ENCODE results near the gene PPP1R3F.

PPP1R3F gene, protein sequence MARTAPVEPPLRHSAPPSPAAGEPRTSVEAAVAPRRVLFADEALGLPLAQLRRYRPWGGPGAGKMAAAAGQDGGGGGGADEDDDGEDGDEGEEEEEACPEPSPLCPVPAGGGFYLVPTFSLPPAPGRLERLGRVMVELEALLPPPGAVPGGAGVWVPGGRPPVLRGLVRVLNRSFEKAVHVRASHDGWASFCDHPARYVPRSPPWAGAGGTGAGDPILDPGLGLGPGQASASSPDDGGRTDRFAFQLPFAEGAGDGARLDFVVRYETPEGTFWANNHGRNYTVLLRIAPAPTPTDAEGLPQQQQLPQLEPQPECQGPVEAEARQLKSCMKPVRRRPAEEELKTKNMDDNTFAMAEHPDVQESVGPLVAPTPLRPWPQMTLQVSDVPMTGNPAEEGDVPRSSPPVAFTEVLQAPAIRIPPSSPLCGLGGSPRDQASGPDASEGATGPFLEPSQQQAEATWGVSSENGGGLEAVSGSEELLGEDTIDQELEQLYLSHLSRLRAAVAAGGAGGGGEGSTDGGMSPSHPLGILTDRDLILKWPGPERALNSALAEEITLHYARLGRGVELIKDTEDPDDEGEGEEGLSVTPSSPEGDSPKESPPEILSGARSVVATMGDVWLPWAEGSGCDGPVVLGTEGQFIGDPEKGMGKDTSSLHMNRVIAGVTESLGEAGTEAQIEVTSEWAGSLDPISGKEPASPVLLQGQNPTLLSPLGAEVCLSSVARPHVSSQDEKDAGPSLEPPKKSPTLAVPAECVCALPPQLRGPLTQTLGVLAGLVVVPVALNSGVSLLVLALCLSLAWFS

DNA sequence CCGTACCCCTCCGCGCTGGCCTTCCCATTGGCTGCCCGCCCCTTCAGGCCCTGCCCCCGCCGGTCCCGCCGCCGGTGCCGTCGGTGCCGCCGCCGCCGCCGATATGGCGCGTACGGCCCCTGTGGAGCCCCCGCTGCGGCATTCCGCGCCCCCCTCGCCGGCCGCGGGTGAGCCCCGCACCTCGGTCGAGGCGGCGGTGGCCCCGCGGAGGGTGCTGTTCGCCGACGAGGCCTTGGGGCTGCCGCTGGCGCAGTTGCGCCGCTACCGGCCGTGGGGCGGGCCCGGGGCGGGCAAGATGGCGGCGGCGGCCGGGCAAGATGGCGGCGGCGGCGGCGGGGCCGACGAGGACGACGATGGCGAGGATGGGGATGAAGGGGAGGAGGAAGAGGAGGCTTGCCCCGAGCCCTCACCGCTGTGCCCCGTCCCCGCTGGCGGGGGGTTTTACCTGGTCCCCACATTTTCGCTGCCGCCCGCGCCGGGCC lies at the start of gene PPP1R3F:
PPP1R3F (plus strand) TSS at position 27 of the 482 bp plus-strand sequence; CDS start at position 104, 77 bp downstream.
- no peak for DNase-seq (ENCODE audit: low read depth, low spot score)

DNA sequence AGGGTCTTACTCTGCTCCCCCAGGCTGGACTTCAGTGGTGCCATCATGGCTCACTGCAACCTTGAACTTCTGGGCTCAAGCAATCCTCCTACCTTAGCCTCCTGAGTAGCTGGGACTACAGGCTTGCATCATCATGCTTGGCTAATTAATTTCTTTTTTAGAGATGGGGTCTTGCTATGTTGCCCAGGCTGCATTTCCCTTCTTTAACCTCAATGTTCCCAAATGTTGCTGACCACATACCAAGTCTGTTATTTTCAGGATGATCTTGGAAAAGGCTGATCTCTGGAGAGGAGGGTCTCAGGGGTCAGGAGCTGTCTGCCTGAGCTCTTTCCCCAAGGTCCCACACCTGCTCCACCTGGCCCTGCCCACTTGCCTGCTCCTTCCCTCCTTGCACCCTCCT lies 49.5 kb upstream of the PPP1R3F start:
- no peak for DNase-seq (ENCODE audit: low read depth, low spot score)

DNA sequence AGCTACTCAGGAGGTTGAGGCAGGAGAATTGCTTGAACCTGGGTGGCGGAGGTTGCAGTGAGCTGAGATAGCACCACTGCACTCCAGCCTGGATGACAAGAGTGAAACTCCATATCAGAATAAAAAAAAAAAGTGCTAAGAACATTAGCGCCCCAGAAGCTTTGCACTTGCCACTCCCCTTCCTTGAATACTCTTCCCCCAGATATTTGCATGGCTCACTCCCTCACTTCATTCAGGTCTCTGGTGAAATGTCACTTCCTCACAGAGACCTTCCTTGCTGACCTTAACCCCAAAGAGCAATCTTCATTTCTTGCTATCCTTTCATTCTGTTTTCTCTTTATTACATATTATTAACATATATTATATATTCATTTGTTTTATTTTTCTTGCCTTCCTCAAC lies 47.7 kb upstream of the PPP1R3F start:
- DNase-seq (ENCODE audit: low read depth, low spot score), result no peak

DNA sequence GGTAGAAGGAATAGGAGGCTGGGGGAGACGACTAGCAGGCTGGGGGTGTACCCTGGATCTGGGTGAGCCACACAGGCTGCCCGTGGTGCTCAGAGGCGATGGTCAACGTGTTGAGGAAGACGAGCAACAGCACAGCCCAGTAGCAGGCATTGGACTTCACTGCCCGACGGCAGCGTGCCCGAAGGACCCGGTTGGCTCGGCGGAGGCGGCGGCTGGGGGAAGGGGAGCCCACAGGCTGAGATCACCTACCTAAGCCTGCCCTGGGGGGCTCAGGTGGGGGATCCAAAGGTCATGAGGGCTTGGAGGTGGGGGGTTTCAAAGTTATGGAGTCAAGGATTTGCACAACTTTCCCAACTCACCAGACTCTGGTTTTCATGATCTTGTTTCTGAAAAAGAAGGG lies 43.7 kb upstream of the PPP1R3F start:
- DNase-seq (ENCODE audit: low read depth, low spot score), result no peak

DNA sequence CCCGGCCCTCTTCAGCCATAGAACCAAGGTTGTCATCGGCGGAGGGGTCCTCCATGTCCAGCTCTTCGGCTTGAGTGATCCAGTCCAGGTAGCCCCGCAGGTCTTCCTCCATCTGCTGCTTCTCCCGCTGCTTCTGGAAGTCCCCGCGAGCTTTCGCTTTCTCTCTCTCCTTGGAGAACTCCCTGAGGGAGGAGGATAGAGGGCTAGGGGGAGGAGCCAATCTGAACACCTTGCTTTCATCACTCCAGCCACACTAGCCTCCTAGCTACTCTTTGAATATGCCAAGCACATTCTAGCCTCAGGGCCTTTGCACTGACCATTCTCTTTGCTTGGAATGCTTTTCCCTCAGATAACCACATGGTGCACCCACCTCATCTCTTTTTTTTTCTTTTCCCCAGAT lies 42.6 kb upstream of the PPP1R3F start:
- no peak for DNase-seq (ENCODE audit: low read depth, low spot score)

DNA sequence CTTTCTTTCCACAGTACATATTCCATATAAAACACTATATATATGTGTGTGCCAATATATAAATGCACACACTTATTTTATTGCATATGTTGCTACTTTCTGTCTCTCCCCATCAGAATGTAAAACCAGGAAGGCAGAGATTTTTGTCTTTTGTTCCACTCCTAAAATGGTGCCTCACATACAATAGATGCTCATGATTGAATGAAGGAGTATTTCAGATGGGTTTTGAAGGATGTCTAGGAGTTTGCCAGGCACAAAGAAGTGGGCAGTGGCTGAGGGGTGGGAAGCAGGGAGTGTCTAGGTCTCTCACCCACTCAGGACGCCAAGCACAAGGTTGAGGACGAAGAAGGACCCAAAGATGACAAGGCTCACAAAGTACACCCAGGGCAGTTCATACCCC lies 41.9 kb upstream of the PPP1R3F start:
- no peak for DNase-seq (ENCODE audit: low read depth, low spot score)

DNA sequence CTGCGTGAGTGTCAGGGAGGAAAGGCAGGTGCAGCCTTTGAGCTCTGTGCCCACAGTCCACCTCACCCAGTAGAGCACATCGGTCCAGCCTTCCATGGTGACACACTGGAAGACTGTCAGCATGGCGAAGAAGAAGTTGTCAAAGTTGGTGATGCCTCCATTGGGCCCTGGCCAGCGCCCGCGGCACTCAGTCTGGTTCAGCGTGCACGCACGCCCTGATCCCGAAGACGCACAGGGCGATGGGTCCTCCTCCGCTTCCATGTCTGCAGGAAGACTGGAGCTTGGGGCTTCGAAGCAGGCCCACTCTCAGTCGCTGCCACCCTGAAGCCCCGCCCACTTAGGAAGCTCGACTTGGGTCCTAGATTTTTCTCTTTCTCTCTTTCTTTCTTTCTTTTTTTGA lies 41.4 kb upstream of the PPP1R3F start:
- no peak for DNase-seq (ENCODE audit: low read depth, low spot score)

DNA sequence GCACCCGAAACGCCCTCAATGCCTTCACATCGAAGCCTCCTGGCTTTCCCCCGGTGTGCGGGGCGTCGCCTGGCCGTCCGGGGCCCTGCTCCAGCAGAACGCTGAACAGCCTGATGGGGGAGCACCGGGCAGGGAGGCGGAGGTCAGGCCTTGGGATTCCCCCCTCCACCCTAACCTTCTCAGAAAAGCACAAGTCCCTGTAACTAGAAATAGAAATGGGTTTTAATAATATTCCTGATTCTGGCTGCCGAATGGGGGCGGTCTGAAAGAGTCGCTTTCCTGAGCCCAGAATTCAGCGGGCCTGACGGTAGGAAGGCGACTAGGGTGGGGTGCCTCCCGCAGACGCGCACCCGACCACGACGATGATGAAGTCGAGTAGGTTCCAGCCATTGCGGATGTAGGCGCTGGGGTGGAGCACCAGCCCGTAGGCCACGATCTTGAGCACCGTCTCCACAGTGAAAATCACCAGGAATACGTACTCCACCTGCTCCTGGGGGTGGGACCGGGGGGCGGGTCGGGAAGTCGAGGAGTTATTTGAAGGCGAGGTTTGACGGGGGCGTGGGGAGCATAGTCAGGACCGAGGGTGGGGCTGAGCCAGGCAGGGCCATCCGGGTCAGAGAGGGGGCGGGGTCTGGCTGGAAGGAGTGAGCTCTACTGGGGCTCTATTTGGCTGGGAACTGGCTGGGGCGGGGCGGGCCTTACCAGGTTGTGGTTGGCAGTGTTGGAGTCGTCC lies 38.9 kb upstream of the PPP1R3F start:
- no peak for DNase-seq (ENCODE audit: low read depth, low spot score)

DNA sequence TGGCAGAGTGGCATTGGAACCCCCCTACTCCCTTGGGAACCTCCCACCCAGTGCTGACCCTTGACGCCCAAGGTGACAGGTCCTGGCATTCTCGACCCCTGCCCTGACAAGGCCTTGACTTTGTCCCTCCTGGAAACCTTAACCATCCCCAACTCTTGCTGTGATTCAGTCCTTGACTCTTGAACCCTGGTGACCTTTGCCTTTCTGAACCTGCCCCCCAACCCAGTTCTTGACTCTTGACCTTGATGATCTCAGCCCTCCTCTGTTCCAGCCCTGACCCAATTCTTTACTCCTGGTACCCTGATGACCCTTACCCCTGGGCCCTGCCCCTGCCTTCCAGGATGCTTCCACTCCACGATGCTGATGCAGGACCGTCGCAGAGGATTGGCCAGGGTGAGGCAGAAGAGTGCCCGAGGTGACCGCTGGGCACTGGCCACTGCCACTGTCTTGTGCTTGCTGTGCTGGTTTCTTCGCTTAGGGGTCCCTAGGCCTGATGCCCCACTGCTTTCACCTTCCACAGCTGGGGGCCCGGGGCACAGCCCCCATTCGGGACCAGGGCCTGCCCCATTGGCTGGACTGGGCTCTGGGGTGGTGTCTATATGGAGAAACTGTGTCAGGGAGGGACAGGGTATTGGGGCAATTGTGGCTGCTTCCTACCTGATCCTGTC lies 38.1 kb upstream of the PPP1R3F start:
- DNase-seq (ENCODE audit: low read depth, low spot score), result no peak

DNA sequence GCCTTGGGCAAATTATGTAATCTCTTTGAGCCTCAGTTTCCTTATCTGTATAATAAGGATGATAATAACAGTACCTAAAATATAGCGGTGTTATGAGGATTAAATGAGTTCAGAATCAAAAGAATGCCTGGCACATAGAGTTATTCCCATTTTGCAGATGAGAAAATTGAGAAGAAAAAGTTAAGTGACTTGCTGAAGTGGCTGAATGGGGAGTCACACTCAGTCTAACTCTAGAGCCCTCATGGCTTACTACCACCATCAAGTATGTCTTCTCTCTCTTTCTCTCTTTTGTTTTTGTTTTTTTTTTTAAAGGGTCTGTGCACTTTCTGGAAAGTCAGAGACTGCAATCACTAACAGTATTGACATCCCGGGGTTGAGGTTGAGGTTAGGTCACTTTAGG lies 37.1 kb upstream of the PPP1R3F start:
- no peak for DNase-seq (ENCODE audit: low read depth, low spot score)

DNA sequence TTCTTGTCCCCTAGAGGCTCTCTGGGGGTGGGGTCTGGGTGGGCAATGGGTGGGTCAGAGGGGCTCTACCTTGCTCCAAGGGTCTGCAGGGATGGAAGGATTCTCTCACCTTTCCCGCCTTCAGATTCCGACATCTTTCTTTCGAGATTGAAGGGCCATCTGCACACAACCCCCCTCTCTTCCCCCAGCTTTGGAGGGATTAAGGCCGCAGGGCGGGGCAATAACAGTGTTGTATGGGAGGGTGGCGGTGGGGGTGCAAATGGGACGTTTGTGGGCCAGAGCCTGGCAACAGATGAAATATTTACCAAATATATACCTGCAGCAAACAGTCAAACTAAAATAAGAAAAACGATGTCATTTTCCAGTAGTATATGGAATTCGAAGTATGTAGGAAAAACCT lies 36.4 kb upstream of the PPP1R3F start, which contains the start of gene CACNA1F:
CACNA1F (minus strand) TSS at position 165 of the 400 bp plus-strand sequence; CDS start at position 134, 31 bp downstream.
- no peak for DNase-seq (ENCODE audit: low read depth, low spot score)

DNA sequence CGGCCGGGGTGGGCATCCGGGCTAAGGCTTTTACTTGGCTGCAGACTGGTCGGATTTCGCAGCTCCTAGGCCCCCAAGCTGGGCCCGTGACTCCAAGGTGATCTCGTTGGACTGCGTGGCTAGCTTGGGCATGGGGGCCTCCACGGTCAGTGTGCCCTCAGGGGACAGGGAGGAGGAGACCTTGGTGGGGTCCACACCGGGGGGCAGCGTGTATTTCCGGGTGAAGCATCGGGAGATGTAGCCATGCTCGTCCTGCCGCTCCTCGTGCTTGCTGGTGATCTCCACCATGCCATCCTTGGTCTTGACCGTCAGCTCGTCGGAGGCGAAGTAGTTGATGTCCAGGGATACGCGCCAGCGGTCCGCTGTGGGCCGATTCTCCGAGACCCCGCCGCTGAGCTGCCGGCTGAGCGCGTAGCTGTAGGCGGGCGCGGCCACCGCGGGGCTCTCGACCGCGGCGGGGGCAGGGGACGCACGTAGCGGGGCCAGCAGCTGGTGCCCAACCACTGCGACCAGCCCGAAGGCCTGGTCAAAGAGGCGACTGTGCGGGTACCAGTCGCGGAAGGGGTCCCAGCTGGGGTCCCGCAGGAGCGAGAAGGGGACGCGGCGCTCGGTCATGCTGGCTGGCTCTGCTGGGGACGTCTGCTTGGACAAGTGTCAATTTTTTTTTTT lies 35.6 kb upstream of the PPP1R3F start:
- DNase-seq (ENCODE audit: low read depth, low spot score), result no peak

DNA sequence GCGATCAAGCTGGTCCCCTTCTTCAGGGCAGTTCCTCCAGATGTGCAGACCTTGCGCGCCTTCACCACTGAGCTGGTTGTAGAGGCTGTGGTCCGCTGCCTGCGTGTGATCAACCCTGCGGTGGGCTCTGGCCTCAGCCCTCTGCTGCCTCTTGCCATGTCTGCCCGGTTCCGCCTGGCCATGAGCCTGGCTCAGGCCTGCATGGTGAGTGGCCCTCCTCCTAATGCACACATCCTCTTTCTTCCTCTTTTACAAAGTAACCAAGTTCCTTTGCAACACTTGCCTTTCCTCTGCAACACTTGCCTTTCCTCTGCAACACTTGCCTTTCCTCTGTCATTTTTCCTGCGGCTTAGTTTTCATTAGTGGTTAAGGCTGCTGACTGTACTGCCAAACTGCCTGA lies 32.5 kb upstream of the PPP1R3F start:
- DNase-seq (ENCODE audit: low read depth, low spot score), result no peak

DNA sequence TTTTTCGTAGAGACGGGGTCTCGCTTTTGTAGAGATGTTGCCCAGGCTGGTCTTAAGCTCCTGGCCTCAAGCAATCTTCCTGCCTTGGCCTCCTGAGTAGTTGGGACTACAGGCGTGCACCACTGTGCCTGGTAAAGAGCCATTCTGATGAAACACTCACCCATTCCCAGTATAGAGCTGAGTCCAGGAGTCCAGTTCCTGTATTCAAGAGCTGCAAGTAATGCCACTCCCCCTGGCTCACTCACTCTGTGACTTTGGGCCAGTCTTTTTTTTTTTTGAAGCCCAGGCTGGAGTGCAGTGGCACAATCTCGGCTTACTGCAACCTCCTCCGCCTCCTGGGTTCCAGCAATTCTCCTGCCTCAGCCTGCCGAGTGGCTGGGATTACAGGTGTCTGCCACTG lies 30.9 kb upstream of the PPP1R3F start:
- DNase-seq (ENCODE audit: low read depth, low spot score), result no peak

DNA sequence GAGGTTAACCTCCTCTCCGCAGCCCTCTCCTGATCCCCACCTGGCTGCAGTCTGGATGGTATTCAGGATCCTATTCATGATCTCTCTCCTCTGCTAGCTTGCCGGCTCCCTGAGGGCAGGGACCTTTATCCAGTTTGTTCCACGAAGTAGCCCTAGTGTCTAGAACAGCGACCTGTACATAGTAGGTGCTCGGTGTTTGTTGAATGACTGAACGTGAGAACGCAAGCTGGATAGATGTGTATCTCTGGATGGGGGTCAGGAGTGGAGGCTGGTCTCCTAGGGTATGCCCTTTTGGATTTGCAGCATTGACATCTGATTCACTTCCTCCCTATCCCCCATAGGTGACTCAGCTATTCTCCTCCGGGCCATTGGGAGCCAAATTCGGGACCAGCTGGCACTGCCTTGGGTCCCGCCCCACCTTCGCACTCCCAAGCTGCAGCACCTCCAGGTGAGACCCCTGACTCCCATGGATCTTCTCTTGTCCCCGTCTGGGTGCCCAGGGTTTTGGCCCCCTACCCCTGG lies 27.0 kb upstream of the PPP1R3F start:
- no peak for DNase-seq (ENCODE audit: low read depth, low spot score)

DNA sequence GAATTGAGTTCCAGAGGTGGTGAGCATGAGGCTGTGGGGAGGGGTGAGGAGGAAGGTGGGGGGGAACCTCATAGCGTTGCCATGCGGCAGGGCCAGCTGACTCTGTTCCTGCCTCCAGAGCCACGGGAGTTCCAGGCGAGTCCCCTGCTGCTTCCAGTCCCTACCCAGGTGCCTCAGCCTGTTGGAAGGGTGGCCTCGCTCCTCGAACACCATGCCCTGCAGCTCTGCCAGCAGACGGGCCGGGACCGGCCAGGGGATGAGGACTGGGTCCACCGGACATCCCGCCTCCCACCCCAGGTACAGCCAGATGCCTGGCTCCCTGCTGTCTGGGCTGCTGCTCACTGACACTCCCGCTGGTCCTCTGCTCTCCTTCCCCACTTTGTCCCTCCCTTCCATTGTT lies 26.4 kb upstream of the PPP1R3F start:
- no peak for DNase-seq (ENCODE audit: low read depth, low spot score)

DNA sequence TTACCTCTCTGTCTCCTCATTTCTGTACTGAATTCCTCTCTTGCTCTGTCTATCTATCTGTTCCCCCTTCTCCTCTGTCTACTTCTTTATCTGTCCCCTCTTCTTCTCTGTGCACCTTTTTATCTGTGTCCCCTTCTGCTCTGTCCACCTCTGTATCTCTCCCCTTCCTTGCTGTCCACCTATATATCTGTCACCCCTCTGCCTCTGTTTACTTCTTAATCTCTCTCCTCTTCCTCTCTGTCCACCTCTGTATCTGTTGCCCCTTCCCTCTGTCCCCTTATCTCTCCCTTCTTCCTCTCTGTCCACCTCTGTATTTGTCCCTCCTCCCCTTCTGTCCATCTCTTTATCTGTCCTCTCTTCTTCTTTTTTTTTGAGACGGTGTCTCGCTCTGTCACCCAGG lies 25.4 kb upstream of the PPP1R3F start:
- no peak for DNase-seq (ENCODE audit: low read depth, low spot score)

DNA sequence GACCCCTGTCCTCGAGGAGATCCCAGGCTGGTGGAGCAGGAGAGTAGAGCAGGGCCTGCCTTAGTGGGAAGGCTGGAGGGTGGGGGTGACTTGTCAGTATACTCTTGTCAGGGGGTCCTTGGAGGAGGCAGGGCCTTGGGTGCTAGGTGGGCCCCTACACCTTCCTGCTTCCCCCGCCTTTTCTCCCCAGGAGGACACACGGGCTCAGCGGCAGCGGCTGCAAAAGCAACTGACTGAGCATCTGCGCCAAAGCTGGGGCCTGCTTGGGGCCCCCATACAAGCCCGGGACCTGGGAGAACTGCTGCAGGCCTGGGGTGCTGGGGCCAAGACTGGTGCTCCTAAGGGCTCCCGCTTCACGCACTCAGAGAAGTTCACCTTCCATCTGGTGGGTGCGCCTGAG lies 23.1 kb upstream of the PPP1R3F start:
- DNase-seq (ENCODE audit: low read depth, low spot score), result no peak

DNA sequence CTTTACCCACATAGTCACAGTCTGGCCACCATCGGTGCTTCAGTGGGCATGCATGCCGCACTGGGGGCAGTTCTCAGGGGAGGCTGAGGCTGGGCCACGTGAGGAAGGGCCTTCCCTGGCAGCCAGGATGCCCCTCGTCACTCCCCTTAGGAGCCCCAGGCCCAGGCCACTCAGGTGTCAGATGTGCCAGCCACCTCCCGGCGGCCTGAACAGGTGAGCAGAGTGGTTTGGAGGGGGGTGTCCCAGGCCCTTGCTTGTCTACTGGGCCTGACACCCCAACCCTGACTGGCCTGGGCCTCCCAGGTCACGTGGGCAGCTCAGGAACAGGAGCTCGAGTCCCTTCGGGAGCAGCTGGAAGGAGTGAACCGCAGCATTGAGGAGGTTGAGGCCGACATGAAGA lies 22.2 kb upstream of the PPP1R3F start:
- no peak for DNase-seq (ENCODE audit: low read depth, low spot score)

DNA sequence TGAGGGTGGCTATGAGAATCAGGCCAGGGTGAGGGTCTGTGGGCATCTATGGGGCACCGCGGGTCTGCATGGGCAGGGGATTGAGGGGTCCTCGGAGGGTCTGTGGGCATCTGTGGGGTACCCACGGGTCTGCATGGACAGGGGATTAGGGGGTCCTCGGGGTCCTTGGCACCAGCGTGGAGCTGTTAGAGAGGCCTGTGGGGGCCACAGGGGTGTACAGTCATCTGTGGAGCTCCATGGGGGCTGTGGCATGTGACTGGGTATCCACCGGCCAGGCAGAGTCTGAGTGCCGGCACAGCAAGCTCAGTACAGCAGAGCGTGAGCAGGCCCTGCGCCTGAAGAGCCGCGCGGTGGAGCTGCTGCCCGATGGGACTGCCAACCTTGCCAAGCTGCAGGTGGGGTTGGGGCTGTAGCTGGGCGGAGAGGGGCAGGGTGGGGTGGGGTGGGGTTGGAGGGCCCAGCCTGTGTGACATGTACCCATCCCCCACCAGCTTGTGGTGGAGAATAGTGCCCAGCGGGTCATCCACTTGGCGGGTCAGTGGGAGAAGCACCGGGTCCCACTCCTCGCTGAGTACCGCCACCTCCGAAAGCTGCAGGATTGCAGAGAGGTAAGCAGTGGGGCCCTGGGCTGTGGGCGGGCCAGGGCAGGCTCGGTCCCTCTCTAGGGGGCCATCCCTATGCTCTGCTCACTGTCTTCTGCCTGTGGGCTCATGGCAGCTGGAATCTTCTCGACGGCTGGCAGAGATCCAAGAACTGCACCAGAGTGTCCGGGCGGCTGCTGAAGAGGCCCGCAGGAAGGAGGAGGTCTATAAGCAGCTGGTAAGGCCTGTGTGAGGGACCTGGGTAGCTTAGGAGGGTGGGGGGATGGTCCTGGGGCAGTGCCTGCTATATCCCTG lies 21.4 kb upstream of the PPP1R3F start:
- no peak for DNase-seq (ENCODE audit: low read depth, low spot score)
